NCI-H1417 (cell line): Measurements from ENCODE around the gene OR4F6.

Experiments used
- DNase-seq, 3 experiments: peaks; one replicate each; lab custom pipeline; 2025; lab: John Stamatoyannopoulos, UW

OR4F6 gene

GRCh38 chr15:101804941-101805340 lies 1.6 kb downstream of the OR4F6 start:
- DNase-seq = no peak

GRCh38 chr15:101805605-101806345 lies 2.5 kb downstream of the OR4F6 start:
- DNase-seq = no peak

- no peak for DNase-seq
Measured at GRCh38 chr15:101807345-101807945, 4.1 kb downstream of the OR4F6 start.

GRCh38 chr15:101808201-101808600 lies 4.9 kb downstream of the OR4F6 start:
- peak in 1 of 3 experiments; percentile 18 for DNase-seq

- no peak for DNase-seq
Measured at GRCh38 chr15:101810456-101810855, 7.1 kb downstream of the OR4F6 start.

GRCh38 chr15:101810876-101811275 lies 7.6 kb downstream of the OR4F6 start:
- DNase-seq = no peak

GRCh38 chr15:101811902-101812301 lies 8.6 kb downstream of the OR4F6 start, which contains the start of gene OR4F15:
Gene OR4F15, plus strand, starts transcription at chr15:101812202. Its CDS starts 5,985 bp downstream, at chr15:101818187.
- DNase-seq = no peak

GRCh38 chr15:101813803-101814534 lies 10.7 kb downstream of the OR4F6 start:
- no peak for DNase-seq

- no peak for DNase-seq
Measured at GRCh38 chr15:101820781-101821180, 17.5 kb downstream of the OR4F6 start.

GRCh38 chr15:101827257-101827656 lies 23.9 kb downstream of the OR4F6 start:
- no peak for DNase-seq

- DNase-seq = no peak
Measured at GRCh38 chr15:101828774-101829173, 25.5 kb downstream of the OR4F6 start.

- no peak for DNase-seq
Measured at GRCh38 chr15:101841656-101842055, 38.3 kb downstream of the OR4F6 start.

GRCh38 chr15:101844916-101845315 lies 41.6 kb downstream of the OR4F6 start:
- no peak for DNase-seq

- no peak for DNase-seq
Measured at GRCh38 chr15:101852356-101852755, 49.0 kb downstream of the OR4F6 start.
